Ovary (tissue), 3 donors: ENCODE data around the gene INHBB.

Source experiments
- CTCF ChIP-seq, 3 donors: fragments of 450-650 bp in 2 of 3; fragments of 200-600 bp in 1 of 3; IDR thresholded peaks; one replicate each; pipeline versions ENCODE4 v1.5.1 to v1.8.0; 2016 to 2022; ENCODE audit warnings: antibody characterized with exemption in 3 of 3, mild to moderate bottlenecking in 1 of 3
- EP300 ChIP-seq: sonication (generic); formaldehyde crosslinking; IDR thresholded peaks from one replicate; pipeline ENCODE4 v1.6.1; 2017; ENCODE audit warnings: antibody characterized with exemption
- donor health status: DM: no; HTN: no; CAD: no.

GRCh38 chr2:120350801-120351320 lies 4.9 kb downstream of the INHBB start:
- no peak for TF ChIP-seq CTCF (IDR thresholded peaks at IDR 0.05)
- TF ChIP-seq EP300: no peak
